Measurements from ENCODE around the gene HMX1. TPM values are rescaled to one million over a fixed set of nuclear protein-coding genes. Genes with fewer than 3 reads are reported as not detected.

HMX1 gene
- 2.0 and 4.4 TPM in 2 replicates for total RNA-seq (2014; rRNA removed; shearing (Covaris generic))

DNA sequence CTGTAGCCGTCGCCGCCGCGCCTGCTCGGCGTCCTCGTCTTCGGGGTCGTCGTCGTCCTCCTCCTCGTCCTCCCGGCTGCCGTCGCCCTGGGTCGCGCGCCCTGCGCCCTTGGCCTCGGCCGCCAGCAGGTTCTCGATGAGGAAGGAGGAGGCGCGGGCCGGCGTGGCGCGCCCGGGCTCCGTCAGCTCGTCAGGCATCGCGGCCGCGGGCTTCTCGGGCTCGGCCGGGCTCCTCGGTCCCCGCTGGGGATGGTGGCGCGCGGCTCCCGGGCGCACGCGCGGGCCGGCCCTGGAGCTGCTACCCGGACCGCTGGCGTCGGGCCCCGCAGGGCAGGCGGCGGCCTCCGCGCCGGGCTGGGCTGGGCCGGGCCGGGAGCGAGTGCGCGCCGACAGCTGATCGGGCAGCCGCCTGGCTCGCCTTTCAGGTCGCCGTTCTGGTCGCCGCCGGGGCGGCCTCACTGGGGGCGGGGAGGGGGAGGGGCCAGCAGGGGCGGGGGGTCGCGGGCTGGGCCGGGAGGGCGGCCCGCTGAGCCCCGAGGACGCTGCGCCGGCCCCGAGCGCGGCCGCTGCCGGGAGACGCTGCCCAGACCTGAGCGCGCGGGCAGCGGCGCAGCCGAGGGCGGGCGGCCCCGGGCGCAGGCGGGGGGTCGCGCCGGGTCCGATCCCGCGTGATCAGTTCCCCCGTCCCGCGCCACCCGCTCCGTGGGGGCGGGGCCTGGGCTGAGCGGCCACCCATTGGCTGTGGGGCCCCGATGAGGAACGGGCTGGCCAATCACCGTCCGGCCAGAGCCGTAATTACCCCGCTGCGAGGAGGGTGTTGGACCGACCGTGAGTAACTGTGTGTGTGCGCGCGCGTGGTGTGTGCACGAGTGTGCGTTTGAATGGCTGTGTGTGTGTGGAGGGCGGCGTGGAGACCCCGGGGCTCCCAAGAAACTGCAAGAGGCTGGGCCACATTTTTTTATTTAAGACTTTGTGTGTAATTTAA, at the start of gene HMX1:
Gene HMX1, minus strand, starts transcription at position 423 of the 985 bp plus-strand sequence. Its CDS starts 225 bp downstream, at position 198.
- Histone ChIP-seq H3K27me3 (ENCODE audit: control insufficient read depth, insufficient read depth, low read length) (peaks cover 95% of the 10 kb centered on the region), H3K4me3 (ENCODE audit: insufficient read depth, low read depth, low read length) (peak within 1 kb of the TSS; percentile 30), H3K36me3 (replicated peaks; ENCODE audit: control insufficient read depth, insufficient read depth, low read length) (no peaks in the 10 kb centered on the region)
- peak; percentile 99 for DNase-seq

DNA sequence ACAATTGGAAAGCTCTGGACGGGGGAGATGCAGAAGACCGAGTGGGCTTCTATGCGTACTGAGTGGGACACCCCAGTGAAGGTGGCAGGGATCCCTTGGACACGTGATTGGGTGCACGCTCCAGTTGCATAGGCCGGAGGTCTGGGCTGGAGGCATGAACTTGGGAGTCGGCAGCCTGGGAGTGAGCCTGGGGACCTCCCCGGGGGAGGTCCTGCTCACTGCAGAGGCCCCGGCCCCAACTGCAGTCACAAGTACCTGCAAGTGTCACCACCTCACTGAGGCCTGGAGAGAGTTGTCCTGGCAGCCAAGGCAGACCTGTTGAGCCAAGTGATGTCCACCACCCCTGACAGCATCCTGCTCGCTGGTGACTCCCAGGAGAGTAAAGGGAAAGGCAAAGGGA, 49.3 kb upstream of the HMX1 start:
- H3K36me3 ChIP-seq (replicated peaks; ENCODE audit: control insufficient read depth, insufficient read depth, low read length): no peaks in the 10 kb centered on the region
- no peak overlapping the region for H3K4me3 ChIP-seq (ENCODE audit: insufficient read depth, low read depth, low read length)
- no peak for DNase-seq
- H3K27me3 ChIP-seq (ENCODE audit: control insufficient read depth, insufficient read depth, low read length): peaks cover 1% of the 10 kb centered on the region

DNA sequence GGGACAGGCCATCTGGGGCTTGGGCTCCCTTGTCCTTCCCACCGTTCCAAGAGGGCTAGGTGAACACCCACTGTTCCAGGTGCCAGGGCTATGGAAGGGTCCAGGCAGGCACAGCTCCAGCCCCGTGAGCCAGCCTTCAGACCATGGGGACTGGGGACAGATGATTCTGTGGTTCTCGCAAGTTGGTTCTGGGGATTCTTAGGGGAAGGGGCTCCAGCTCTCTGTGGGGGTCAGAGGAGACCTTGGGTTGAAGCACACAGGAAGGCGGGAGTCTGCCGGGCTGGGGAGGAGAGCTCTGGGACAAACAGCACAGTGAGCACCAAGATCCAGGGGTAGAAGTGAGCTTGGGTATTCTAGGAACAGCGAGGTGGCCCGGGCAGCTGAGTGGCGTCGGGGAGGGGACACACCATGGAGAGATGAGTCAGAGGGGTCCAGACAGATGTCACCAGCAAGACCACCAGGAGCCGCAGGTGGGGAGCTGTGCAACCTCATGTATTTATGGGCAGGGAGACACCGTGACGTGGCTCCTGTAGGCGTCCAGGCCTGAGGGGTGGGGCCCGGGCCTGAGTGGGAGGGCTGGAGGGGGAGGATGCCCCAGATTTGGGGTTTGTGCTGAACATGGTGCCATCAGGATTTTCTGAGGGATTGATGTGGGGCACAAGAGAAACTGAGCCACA, 48.8 kb upstream of the HMX1 start:
- Histone ChIP-seq H3K36me3 (replicated peaks; ENCODE audit: control insufficient read depth, insufficient read depth, low read length) (no peaks in the 10 kb centered on the region), H3K27me3 (ENCODE audit: control insufficient read depth, insufficient read depth, low read length) (peaks cover 1% of the 10 kb centered on the region), H3K4me3 (ENCODE audit: insufficient read depth, low read depth, low read length) (no peak overlapping the region)
- DNase-seq: peak; percentile 17

DNA sequence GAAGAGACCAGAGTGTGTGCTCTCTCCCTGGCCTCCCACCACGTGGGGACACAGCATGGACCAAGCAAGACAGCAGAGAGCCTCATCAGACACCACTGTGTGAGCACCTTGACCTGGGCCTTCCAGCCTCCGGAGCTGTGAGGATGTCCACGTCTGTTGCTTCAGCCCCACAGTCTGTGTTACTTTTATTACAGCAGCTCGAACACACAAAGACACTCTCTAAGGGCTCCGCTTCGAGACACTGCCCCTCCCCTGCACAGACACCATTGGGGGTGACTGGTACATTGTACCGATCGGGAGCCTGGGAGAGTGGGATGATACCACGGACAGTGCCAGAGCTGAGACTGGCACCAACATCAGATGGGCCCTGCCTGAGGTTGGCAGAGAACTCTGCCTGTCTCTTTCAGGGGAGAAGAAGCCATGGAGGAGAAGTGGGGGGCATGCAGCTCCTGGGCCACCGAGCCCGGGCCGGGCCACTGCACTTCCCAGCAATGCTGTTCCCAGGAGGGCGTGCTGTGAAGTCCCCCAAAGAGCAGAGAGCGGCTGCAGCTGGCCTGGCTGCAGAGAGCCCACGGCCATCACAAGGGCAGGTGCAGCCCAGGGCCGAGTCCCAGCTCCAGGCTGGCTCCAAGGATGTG, 48.1 kb upstream of the HMX1 start:
- Histone ChIP-seq H3K36me3 (replicated peaks; ENCODE audit: control insufficient read depth, insufficient read depth, low read length) (no peaks in the 10 kb centered on the region), H3K27me3 (ENCODE audit: control insufficient read depth, insufficient read depth, low read length) (peaks cover 1% of the 10 kb centered on the region)

DNA sequence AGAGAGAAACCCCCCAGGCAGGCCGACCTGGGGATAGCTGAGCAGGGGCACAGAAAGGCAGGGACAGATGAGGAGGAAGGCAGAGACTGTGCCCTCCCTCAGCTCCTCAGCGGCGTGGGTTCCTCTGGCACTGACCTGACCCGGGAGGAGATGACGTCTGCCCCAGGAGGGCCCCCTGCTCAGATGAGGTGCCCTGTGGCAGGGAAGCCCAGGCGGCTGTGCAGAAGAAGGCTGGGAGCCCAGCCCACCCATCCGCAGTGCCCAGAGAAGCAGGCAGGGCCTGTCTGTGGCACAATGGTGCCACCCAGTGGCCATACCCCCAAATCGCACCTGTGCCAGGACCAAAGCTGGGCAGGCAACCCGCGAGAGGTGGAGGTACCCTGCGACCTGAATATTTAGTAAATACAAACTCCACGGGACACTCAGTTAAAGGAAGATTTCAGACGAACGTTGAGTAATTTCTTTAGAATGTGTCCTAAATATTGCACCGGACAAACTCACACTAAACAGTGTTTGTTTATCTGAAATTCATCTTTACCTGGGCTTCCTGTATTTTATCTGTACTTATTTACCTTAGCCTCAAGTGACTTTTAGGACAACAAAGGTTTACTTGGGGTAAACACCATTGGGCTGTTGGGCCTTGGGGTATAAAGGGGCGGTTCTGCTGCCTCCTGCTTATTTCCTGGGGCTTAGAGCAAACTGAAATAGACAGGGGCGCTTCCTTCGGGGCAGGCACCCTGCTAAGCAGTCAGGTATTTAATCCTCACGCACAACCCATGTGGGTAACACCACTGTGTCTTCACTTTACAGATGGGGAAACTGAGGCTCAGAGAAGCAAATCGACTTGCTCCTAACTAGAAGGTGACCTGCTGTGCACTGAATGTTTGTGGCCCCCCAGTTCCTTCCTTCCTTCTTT, 46.5 kb upstream of the HMX1 start:
- peak; percentile 94 for DNase-seq
- no peak overlapping the region for H3K4me3 ChIP-seq (ENCODE audit: insufficient read depth, low read depth, low read length)

More for the DNA sequence above, 48.1 kb upstream of the HMX1 start:
- no peak overlapping the region for H3K4me3 ChIP-seq (ENCODE audit: insufficient read depth, low read depth, low read length)
- DNase-seq: peak; percentile 14

DNA sequence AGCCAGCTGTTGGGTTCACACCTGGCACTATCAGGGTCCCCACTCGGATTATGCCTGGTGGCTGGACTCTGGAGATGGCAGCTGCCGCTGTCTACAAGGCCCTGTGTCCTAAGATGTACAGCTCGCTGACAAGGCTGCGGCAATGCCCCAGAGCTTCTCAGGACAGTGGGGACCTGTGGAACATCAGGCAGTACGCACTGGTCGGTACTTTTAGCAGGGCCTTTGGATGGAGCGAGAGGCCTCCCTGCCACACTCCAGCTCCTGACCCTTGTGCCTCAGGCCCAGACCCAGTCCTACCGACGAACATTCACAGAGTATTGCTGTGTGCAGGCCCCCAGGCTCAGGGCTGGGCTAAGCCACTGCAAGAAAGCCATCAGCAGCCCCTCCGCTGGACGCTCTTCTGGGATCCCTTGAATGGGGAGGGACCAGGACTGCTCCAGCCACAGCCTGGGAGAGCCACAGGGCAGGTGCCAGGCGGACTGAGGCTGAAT, 45.7 kb upstream of the HMX1 start:
- peak; percentile 16 for DNase-seq
- Histone ChIP-seq H3K4me3 (ENCODE audit: insufficient read depth, low read depth, low read length) (no peak overlapping the region), H3K27me3 (ENCODE audit: control insufficient read depth, insufficient read depth, low read length) (peaks cover 1% of the 10 kb centered on the region), H3K36me3 (replicated peaks; ENCODE audit: control insufficient read depth, insufficient read depth, low read length) (no peaks in the 10 kb centered on the region)

More for the DNA sequence above, 46.5 kb upstream of the HMX1 start:
- Histone ChIP-seq H3K27me3 (ENCODE audit: control insufficient read depth, insufficient read depth, low read length) (peaks cover 1% of the 10 kb centered on the region), H3K36me3 (replicated peaks; ENCODE audit: control insufficient read depth, insufficient read depth, low read length) (no peaks in the 10 kb centered on the region)

DNA sequence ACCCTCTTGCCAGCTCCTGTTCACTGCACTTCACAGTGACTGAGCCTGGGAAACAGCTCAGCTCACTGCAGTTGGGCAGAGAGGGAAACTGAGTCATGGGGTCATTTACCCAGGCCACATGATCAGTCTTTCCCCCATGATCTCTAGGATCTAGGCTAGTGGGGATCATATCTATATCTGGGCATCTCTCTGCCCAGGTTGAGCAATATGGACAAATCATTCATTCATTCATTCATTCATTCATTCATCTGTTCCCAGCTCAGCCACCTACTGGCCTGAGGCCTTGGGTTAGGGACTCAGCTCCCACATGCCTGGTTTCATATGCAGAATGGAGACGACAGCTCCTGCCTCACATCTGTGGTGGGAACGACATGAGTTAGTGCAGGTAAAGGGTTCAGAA, 45.3 kb upstream of the HMX1 start:
- DNase-seq: peak; percentile 5
- H3K36me3 ChIP-seq (replicated peaks; ENCODE audit: control insufficient read depth, insufficient read depth, low read length): no peaks in the 10 kb centered on the region
- H3K27me3 ChIP-seq (ENCODE audit: control insufficient read depth, insufficient read depth, low read length): peaks cover 1% of the 10 kb centered on the region
- no peak overlapping the region for H3K4me3 ChIP-seq (ENCODE audit: insufficient read depth, low read depth, low read length)

DNA sequence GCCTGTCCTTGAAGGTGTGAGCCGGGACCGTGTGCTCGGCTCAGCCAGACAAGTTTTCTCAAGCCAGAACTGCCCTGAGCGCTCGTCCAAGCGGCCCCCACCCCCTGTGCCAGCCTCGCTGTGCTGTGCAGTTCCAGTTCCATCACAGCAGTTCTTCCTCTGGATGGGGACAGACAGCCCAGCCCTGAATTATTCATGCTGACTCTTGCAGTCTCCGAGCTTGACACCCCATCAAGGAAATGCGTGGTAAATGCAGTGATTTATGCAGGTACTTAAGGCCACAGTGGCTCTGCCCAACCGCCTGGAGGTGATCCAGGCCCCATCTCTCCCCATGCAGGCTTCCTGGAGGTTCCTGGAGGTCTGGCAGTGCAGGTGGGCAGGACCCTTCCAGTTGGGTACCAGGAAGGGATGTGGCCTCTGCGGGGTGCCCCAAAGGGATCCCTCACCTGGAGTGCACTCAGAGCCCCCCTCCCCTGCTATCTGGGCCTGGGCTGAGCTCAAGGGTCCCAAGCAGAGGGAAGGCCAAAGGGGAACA, 44.8 kb upstream of the HMX1 start:
- no peak overlapping the region for H3K4me3 ChIP-seq (ENCODE audit: insufficient read depth, low read depth, low read length)
- DNase-seq: peak; percentile 40
- H3K36me3 ChIP-seq (replicated peaks; ENCODE audit: control insufficient read depth, insufficient read depth, low read length): no peaks in the 10 kb centered on the region
- peaks cover 1% of the 10 kb centered on the region for H3K27me3 ChIP-seq (ENCODE audit: control insufficient read depth, insufficient read depth, low read length)

DNA sequence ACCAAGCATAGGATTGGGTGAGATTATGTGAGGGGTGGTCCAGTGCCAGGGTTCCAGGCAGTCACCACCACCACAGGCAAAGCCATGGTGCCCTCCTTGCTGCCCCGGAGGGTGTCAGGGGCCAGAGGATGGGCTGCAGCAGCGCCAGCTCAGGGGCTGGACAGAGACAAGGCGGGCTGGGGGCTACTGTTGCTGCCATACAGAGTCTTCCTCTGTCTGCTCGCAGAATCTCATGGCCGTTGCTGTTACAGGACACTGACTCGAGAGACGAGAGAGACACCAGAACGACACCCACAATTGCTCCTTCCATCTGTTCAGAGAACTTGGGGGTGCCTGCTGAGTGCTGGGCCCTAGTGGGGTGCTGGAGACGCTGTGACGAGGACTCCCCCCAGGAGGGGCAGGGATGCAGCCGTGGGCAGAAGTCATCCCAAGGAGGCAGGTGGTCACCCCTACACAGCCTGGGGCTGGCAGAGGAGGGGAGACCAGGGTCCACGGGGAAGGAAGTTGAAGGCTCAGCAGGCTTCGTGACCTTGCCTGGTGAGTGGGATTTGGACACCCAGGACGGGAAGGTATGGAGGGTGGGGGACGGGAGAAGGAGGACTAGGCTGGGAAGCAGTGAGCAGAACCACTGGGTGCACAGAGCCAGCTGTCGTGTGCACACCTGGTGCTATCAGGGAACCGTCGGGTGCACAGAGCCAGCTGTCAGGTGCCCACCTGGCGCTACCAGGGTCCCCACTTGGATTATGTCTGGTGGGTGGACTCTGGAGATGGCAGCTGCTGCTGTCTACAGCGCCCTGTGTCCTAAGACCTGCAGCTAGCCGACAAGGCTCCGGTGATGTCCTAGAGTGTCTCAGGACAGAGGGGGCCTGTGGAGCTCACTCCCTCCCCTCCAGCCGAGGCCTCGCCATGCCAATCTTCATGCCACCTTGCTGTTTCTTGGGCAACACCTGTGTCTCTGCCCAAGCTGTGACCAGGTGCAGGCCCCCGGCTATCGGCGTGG, 43.9 kb upstream of the HMX1 start:
- no peaks in the 10 kb centered on the region for H3K36me3 ChIP-seq (replicated peaks; ENCODE audit: control insufficient read depth, insufficient read depth, low read length)
- H3K4me3 ChIP-seq (ENCODE audit: insufficient read depth, low read depth, low read length): no peak overlapping the region
- DNase-seq: peak; percentile 32
- peaks cover 1% of the 10 kb centered on the region for H3K27me3 ChIP-seq (ENCODE audit: control insufficient read depth, insufficient read depth, low read length)

DNA sequence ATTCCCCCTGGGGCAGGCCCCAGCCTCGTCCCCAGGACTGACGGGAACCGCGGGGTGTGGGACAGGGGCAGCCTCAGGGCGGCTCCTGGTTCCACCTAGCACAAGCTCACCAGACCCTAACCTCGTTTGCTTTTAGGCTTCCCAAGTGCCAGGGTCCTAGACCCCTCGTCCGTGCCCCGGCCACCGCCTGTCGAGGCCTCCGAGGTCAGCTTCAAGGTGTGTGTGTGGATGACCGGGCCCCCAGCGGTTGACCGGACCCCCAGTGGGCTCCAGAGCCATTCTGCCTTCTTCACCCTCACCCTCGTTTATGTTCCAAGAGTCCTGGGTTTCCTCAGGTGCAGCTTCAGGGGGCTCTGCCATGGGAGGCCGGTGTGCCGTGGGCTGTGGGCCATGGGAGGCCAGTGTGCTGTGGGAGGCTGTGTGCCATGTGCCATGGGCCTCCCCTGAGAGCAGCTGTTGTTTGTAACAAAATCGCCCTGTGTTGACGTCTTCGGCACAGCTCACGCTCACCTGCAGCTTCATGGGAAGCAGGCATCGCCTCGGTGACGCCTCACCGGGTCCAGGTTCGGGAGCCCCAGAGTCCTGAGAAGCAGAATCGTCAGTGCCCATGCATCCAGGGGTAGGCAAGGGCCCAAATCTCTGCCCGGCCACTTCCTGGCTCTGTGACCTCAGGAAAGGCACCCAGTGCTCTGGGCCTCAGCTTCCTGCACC, 43.0 kb upstream of the HMX1 start:
- Histone ChIP-seq H3K27me3 (ENCODE audit: control insufficient read depth, insufficient read depth, low read length) (peaks cover 1% of the 10 kb centered on the region), H3K36me3 (replicated peaks; ENCODE audit: control insufficient read depth, insufficient read depth, low read length) (no peaks in the 10 kb centered on the region), H3K4me3 (ENCODE audit: insufficient read depth, low read depth, low read length) (no peak overlapping the region)
- peak; percentile 39 for DNase-seq

DNA sequence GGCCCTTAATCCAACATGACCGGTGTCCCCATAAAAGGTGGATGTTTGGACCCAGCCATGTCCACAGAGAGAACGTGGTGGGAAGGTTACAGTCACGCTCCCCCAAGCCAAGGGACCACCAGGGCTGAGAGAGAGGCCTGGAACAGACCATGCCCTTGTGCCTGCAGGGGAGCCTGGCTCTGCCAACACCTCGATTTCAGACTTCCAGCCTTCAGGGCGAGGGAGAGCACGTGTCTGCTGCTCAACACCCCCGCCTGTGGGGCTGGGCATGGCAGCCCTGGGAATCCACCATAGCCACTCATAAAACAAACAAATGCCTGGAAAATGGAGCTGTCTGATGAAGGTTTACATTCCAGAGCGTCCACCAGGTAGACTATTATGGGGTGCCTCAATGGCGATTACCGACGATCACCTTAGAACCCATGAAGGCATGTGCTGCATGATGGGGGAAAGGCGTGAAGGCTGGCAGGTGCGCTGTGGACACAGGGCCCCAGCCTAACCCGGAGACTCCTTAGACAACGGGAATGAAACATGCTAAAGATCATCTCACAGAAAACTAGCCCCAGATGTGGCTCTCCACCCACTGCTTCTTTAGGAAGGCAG, 42.3 kb upstream of the HMX1 start:
- DNase-seq: peak; percentile 37
- Histone ChIP-seq H3K27me3 (ENCODE audit: control insufficient read depth, insufficient read depth, low read length) (peaks cover 1% of the 10 kb centered on the region), H3K36me3 (replicated peaks; ENCODE audit: control insufficient read depth, insufficient read depth, low read length) (no peaks in the 10 kb centered on the region), H3K4me3 (ENCODE audit: insufficient read depth, low read depth, low read length) (no peak overlapping the region)

Measured in H7 (cell line).